ENCODE results near the gene TNRC6B. TPM values are rescaled to one million over a fixed set of nuclear protein-coding genes. Genes with fewer than 3 reads are reported as not detected.
"Not testable (repeated sequence)": the region's sequence is repeated elsewhere in the genome, so short reads cannot be mapped to it uniquely, and the experiment has no call there.

The TNRC6B gene
- total RNA-seq, 6 experiments from 2014 or later: 13.0 to 27.1 (median 22.7) TPM

GRCh38 chr22:40374567-40374966, 196.8 kb downstream of the TNRC6B start:
- H3K9me3 ChIP-seq: no peaks in the 10 kb centered on the region
- H3K4me3 ChIP-seq: no peak overlapping the region
- no peak overlapping the region for H3K27ac ChIP-seq
- H3K27me3 ChIP-seq: no peaks in the 10 kb centered on the region
- ATAC-seq: no peak
- WGBS (ENCODE audit: insufficient coverage, low coverage, low lambda C conversion rate, missing lambda C conversion rate): 95% methylated on average over 4 of the region's 8 CpGs
- no peaks in the 10 kb centered on the region for H3K36me3 ChIP-seq
- intact Hi-C loops (cut with DNase I): no loop called here
- TF ChIP-seq POLR2A (IDR thresholded peaks at IDR 0.05) (no peak), CTCF (IDR thresholded peaks at IDR 0.05) (no peak)
- H3K4me1 ChIP-seq: peaks cover 0 to 6% (median 0%) of the 10 kb centered on the region in 4 donors
- no peak for DNase-seq

- no peak for ATAC-seq
These were observed 198.4 kb downstream of the TNRC6B start for GRCh38 chr22:40376149-40376548.

GRCh38 chr22:40377931-40378330, 200.2 kb downstream of the TNRC6B start:
- Histone ChIP-seq H3K9me3 (no peaks in the 10 kb centered on the region), H3K4me3 (no peak overlapping the region), H3K4me1 (no peaks in the 10 kb centered on the region), H3K27me3 (no peaks in the 10 kb centered on the region), H3K27ac (no peak overlapping the region), H3K36me3 (no peaks in the 10 kb centered on the region)
- intact Hi-C loops (cut with DNase I): no loop called here
- WGBS (ENCODE audit: insufficient coverage, low coverage, low lambda C conversion rate, missing lambda C conversion rate): 95% methylated on average over 2 of the region's 2 CpGs
- TF ChIP-seq CTCF (IDR thresholded peaks at IDR 0.05) (no peak), POLR2A (IDR thresholded peaks at IDR 0.05) (no peak)
- DNase-seq: no peak
- ATAC-seq: no peak

More at GRCh38 chr22:40376149-40376548, 198.4 kb downstream of the TNRC6B start:
- H3K27me3 ChIP-seq: no peaks in the 10 kb centered on the region
- no peak for TF ChIP-seq CTCF (IDR thresholded peaks at IDR 0.05)
- TF ChIP-seq POLR2A (IDR thresholded peaks at IDR 0.05): no peak
- no peak for DNase-seq
- intact Hi-C loops (cut with DNase I): no loop called here
- 85% methylated on average over 3 of the region's 5 CpGs for WGBS (ENCODE audit: insufficient coverage, low coverage, low lambda C conversion rate, missing lambda C conversion rate)
- no peak overlapping the region for H3K4me3 ChIP-seq
- no peak overlapping the region for H3K27ac ChIP-seq
- H3K36me3 ChIP-seq: no peaks in the 10 kb centered on the region
- H3K9me3 ChIP-seq: no peaks in the 10 kb centered on the region
- peaks cover 0 to 6% (median 0%) of the 10 kb centered on the region in 4 donors for H3K4me1 ChIP-seq

- H3K27ac ChIP-seq; H3K27me3 ChIP-seq; H3K36me3 ChIP-seq; intact Hi-C loops (cut with DNase I); DNase-seq; ATAC-seq; H3K4me3 ChIP-seq; H3K4me1 ChIP-seq; H3K9me3 ChIP-seq: not testable (repeated sequence)
- 83% methylated on average over 9 of the region's 11 CpGs for WGBS (ENCODE audit: insufficient coverage, low coverage, low lambda C conversion rate, missing lambda C conversion rate)
These were observed 200.7 kb downstream of the TNRC6B start for GRCh38 chr22:40378448-40378847.

GRCh38 chr22:40381461-40381860, 203.7 kb downstream of the TNRC6B start:
- WGBS (ENCODE audit: insufficient coverage, low coverage, low lambda C conversion rate, missing lambda C conversion rate): 55% methylated on average over 3 of the region's 3 CpGs
- no peak for TF ChIP-seq POLR2A (IDR thresholded peaks at IDR 0.05)
- DNase-seq (no peak), ATAC-seq (no peak)
- H3K36me3 ChIP-seq: no peaks in the 10 kb centered on the region
- no peak overlapping the region for H3K27ac ChIP-seq
- no peaks in the 10 kb centered on the region for H3K4me1 ChIP-seq
- no peak overlapping the region for H3K4me3 ChIP-seq
- no peaks in the 10 kb centered on the region for H3K27me3 ChIP-seq
- intact Hi-C loops (cut with DNase I): no loop called here
- no peaks in the 10 kb centered on the region for H3K9me3 ChIP-seq

- Histone ChIP-seq H3K9me3 (no peaks in the 10 kb centered on the region), H3K36me3 (no peaks in the 10 kb centered on the region), H3K27ac (no peak overlapping the region), H3K27me3 (no peaks in the 10 kb centered on the region), H3K4me1 (peaks cover 0 to 7% (median 0%) of the 10 kb centered on the region in 4 donors), H3K4me3 (no peak overlapping the region)
- intact Hi-C loops (cut with DNase I): no loop called here
- DNase-seq (no peak), ATAC-seq (no peak)
- 81% methylated on average over 3 of the region's 3 CpGs for WGBS (ENCODE audit: insufficient coverage, low coverage, low lambda C conversion rate, missing lambda C conversion rate)
- no peak for TF ChIP-seq CTCF (IDR thresholded peaks at IDR 0.05)
- TF ChIP-seq POLR2A (IDR thresholded peaks at IDR 0.05): no peak
These were observed 206.2 kb downstream of the TNRC6B start for GRCh38 chr22:40383905-40384304.

Data from right lobe of liver (tissue), 6 donors.